ENCODE measurements around the gene TOR4A.

The TOR4A gene

DNA sequence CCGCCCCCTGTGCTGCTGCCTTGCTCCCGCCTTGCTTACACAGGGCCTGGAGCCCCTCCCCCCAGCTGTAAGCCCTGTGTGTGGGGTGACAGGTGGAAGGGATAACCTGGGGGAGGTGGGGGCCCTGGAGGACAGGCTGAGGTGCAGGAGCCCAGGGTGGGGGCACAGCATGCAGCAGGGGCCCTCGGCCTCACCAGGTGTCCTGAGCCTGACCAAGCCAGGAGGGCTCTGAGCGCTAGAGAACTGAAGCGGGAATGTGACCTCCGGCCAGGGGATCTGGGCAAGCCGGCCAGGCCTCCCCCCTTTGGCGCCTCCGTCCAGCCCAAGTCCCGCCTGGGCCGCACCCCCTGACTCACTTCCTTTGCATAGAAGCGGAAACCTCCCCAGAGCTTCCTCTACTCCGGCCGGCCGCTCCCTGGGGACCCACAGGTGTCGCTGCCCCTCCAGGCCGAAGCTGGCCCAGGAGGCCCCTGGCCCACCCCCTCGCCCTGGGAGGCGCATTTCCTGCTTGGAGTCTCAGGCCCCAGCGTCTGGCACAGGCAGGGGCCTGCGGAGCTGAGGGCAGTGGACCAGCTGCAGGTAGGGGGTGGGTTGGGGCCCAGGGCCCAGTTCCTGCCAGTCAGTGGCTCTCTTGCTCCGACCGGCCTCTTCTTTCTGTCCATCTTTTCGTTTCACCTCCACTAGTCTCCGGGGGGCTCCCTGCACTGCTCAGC is at the start of gene TOR4A:
TSS of gene TOR4A (plus strand) at position 398 of the 713 bp plus-strand sequence. CDS start 964 bp downstream, outside the sequence.
- Mint-ChIP-seq H3K27ac (peak within 1 kb of the TSS; percentile 75), H3K4me1 (peaks cover 36% of the 10 kb centered on the region), H3K27me3 (ENCODE audit: low read depth, poor library complexity) (peaks cover 13% of the 10 kb centered on the region), H3K36me3 (ENCODE audit: low read depth) (peaks cover 7% of the 10 kb centered on the region), H3K4me3 (no peak within 1 kb of the TSS), H3K9me3 (no peaks in the 10 kb centered on the region)
- DNase-seq, result peak; percentile 64
- TF ChIP-seq, protein P1, sequence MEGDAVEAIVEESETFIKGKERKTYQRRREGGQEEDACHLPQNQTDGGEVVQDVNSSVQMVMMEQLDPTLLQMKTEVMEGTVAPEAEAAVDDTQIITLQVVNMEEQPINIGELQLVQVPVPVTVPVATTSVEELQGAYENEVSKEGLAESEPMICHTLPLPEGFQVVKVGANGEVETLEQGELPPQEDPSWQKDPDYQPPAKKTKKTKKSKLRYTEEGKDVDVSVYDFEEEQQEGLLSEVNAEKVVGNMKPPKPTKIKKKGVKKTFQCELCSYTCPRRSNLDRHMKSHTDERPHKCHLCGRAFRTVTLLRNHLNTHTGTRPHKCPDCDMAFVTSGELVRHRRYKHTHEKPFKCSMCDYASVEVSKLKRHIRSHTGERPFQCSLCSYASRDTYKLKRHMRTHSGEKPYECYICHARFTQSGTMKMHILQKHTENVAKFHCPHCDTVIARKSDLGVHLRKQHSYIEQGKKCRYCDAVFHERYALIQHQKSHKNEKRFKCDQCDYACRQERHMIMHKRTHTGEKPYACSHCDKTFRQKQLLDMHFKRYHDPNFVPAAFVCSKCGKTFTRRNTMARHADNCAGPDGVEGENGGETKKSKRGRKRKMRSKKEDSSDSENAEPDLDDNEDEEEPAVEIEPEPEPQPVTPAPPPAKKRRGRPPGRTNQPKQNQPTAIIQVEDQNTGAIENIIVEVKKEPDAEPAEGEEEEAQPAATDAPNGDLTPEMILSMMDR (IDR thresholded peaks at IDR 0.05), result no peak

DNA sequence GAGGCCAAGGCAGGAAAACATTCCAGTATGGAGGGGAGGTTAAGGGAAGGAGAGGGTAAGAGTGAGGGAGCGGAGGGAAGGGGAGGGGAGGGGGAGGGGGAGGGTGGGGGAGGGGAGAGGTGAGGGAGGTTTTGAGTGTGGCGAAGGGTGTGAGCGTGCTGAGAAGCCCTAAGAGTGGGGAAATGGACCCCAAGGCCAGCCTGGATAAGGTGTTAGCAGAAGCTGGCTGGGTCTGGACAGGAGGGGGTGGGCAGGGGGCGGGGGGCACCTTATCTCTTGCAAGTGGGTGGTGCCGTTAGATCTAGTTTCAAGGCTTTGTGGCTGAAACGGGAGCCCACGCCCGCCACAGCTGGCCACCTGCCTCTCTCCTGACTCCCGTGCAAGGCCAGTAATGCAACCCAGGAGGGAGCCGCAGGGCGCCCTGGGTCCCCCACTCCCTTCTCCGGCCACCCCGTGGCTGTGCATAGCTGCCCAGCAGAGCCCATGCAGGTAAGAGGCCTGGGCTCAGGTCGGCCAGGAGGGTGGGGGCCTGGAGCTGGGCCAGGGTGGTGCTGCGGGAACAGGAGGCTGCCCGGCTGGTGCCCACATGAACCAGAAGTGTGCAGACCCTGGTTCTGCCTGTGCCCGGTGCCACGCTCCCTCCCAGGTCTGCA is 49.5 kb upstream of the TOR4A start:
- DNase-seq, result no peak
- H3K4me1 Mint-ChIP-seq, result peaks cover 14% of the 10 kb centered on the region
- H3K27ac Mint-ChIP-seq, result no peak overlapping the region
- H3K9me3 Mint-ChIP-seq, result no peaks in the 10 kb centered on the region
- H3K4me3 Mint-ChIP-seq, result peak overlapping the region; percentile 46
- no peaks in the 10 kb centered on the region for H3K36me3 Mint-ChIP-seq (ENCODE audit: low read depth)
- TF ChIP-seq, protein P1 (IDR thresholded peaks at IDR 0.05), result no peak
- peaks cover under 1% of the 10 kb centered on the region for H3K27me3 Mint-ChIP-seq (ENCODE audit: low read depth, poor library complexity)

DNA sequence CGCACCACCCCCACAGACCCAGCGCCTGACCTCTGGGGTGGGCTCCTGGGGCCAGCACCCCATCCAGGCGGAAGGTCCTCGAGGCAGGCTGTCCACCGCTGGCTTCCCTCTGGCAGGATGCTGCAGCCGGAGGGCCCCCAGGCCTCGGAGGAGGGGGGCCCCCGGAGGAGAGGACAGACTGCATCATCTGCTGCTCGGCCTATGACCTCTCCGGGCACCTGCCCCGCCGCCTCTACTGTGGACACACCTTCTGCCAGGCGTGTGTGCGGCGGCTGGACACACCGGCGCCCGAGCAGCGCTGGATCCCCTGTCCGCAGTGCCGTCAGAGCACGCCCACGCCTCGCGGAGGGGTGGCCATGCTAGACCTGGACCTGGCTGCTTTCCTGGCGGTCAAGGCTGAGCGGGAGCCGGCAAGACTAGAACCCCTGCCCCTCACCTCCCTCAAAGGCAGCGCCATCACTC is 49.0 kb upstream of the TOR4A start:
- no peaks in the 10 kb centered on the region for H3K9me3 Mint-ChIP-seq
- TF ChIP-seq, protein P1 (IDR thresholded peaks at IDR 0.05), result no peak
- H3K36me3 Mint-ChIP-seq (ENCODE audit: low read depth), result no peaks in the 10 kb centered on the region
- no peaks in the 10 kb centered on the region for H3K27me3 Mint-ChIP-seq (ENCODE audit: low read depth, poor library complexity)
- DNase-seq, result no peak
- H3K27ac Mint-ChIP-seq, result no peak overlapping the region
- peaks cover 14% of the 10 kb centered on the region for H3K4me1 Mint-ChIP-seq
- H3K4me3 Mint-ChIP-seq, result no peak overlapping the region

- TF ChIP-seq, protein P1 (IDR thresholded peaks at IDR 0.05), result no peak
- no peak for DNase-seq
- H3K4me3 Mint-ChIP-seq, result no peak overlapping the region
- H3K4me1 Mint-ChIP-seq, result peaks cover 14% of the 10 kb centered on the region
- H3K9me3 Mint-ChIP-seq, result no peaks in the 10 kb centered on the region
- H3K27ac Mint-ChIP-seq, result no peak overlapping the region
- no peaks in the 10 kb centered on the region for H3K27me3 Mint-ChIP-seq (ENCODE audit: low read depth, poor library complexity)
- H3K36me3 Mint-ChIP-seq (ENCODE audit: low read depth), result no peaks in the 10 kb centered on the region
These were observed 48.3 kb upstream of the TOR4A start for GRCh38 chr9:137228968-137229896.

DNA sequence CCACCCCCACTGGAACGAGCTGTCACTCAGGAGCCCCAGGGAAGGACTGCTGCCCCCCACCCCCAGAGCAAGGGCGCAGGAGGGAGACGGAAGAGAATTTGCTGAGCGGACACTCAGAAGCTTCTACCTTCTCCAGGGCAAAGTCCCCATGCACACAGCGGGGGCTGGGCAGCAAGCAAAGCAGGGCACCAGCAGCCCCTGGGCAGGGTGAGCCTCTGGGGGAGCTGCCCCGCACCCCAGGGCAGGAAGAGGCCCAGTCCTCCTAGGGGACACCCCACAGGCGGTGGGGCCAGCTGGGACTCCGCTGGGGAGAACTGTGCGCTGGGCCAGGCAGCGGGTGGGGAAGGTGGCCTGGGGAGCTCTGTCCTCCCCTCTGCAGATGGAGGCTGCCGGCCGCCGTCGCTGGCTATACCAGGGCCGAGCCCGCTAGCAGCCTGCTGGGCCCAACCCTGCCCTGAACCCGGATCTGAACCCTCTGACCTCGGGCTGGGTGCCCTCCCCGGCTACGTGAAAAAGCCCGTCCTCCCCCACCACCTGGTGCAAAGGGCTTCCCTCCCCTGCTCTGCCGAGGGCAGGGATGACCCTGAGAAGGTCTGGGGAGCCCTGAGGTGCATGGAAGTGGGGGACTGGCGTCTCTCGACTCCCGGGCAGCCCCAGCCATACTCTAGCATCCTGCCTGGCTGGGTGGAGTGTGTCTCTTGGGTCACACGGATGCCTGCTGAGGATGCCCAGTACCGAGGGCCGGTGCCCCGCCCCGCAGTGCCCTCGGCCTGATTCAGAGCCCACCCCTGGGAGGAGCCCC is 47.4 kb upstream of the TOR4A start:
- H3K36me3 Mint-ChIP-seq (ENCODE audit: low read depth), result no peaks in the 10 kb centered on the region
- H3K27ac Mint-ChIP-seq, result no peak overlapping the region
- TF ChIP-seq, protein P1 (IDR thresholded peaks at IDR 0.05), result no peak
- H3K4me3 Mint-ChIP-seq, result no peak overlapping the region
- peaks cover 20% of the 10 kb centered on the region for H3K4me1 Mint-ChIP-seq
- H3K27me3 Mint-ChIP-seq (ENCODE audit: low read depth, poor library complexity), result no peaks in the 10 kb centered on the region
- no peaks in the 10 kb centered on the region for H3K9me3 Mint-ChIP-seq
- DNase-seq, result no peak

Data from nephron progenitor cell (in vitro differentiated cells).